Activated CD8-positive, alpha-beta memory T cell treated with anti-CD3 and anti-CD28 coated beads for 36 hours (primary cell): ENCODE results near the gene F5. TPM values are rescaled to one million over a fixed set of nuclear protein-coding genes. Genes with fewer than 3 reads are reported as not detected.

ENCODE experiments used
- CTCF ChIA-PET: fragments of 350-600 bp; sonication (Branson Sonifier 250); formaldehyde crosslinking; loops from one replicate; lab custom pipeline; 2021; ENCODE audit warnings: antibody characterized with exemption; lab: Charles Lee
- POLR2A ChIA-PET: fragments of 350-600 bp; sonication (Branson Sonifier 250); formaldehyde crosslinking; loops from one replicate; lab custom pipeline; 2021; ENCODE audit warnings: antibody characterized with exemption; lab: Charles Lee
- total RNA-seq, 2 experiments: library from RNA; stranded (reverse); gene quantifications; one replicate each; pipeline ENCODE4 v1.2.3, GENCODE V29; 2021

The F5 gene
- total RNA-seq, 2 experiments from 2014 or later, result 88.5 to 90.5 TPM

DNA sequence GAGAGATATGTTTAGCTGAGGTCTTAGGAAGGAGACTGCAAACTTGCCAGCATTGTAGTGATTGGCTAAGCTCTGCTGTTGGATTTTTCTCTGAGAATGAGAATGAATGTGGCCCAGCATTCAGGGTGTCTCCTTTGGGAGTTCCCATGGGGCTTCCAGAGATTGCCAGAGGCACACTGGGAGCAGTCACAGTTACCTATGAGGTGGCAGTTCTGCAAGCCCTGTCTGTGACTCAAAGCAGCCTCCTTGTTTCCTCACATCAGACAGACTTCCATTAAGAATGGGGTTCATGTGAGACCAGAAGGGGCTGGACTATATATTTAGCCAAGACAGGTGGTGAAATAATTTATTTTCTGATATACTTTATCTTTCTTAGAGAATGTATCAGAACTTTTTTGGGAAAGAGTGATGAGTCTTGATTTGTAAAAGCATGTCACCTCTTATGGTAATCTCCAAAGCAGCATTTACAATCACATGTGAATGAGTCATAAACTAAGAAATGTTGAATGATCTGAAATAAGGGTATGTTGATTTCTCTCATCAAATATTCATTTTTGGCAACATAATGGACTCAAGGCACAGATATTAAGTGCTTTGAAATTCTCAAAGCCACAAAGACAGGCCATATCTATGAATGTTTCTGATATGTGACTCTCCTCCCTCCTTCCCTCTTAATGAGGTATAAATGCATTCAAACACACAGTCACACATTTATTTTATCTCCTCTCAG, 91.1 kb downstream of the F5 start:
- ChIA-PET CTCF (interaction anchor here (0.8 to 0.9 kb wide), 2 partner anchors 9 to 16 kb away, joined by 3 read pairs; no protein-coding TSS in a partner anchor), POLR2A (no interaction called here)

DNA sequence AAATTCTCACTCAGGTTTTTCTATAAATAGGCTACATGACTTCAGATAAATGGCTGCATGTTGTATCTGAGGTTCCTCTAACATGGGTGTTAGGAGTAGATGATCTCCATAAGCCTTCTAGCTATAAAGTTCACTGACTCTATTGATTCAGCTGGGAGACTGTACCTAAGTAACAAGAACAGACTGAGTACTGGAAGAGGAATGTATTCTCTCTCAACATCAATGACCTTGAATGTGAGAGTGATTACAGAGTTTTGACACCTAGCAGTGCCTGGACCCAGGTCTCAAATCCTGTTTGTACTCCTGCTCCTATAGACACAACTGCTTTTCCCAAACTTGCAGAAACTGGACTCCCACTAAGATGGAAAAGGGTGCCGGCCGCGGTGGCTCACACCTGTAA, 91.9 kb downstream of the F5 start:
- ChIA-PET POLR2A (no interaction called here), CTCF (interaction anchor here (0.9 kb wide), 1 partner anchor 10 kb away, joined by 3 read pairs; no protein-coding TSS in a partner anchor)

DNA sequence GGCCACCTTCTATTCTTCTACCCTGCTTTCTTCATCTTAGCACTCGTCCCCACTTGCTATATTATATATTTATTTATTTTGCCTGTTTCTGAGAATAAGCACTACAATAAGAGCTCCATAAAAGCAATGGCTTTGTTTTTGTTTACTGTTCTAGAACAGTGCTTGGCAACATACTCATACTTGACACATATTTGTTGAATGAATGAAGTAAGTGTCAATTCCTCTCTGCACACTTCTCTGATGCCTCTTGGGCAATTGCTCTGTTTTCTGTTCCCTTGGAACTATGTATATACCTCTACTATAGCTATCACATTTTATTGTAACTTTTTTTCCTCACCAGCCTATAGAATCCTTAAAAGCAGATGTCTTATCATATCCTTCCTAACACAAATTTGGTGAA, 93.0 kb downstream of the F5 start:
- CTCF ChIA-PET, result no interaction called here
- POLR2A ChIA-PET, result no interaction called here

DNA sequence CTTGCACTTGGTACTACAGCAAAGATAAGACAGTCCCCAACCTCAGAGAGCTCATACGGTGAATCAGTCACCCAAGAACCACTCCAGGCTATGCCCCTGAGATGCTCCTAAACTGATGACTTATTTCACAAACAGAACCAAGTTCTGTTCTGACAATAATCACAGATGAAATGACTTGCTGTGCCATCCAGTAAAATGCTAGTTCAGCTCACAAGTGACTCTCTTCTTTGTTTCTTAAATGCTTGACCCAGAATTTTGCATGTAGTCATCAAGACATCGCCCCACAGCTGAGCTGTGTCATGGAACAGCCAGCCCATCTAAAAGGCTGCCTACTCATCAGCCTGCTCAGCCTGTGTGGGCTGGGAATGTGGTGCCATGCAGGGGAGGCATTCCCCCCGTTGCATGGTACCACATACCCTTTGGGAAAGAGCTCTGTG, 94.4 kb downstream of the F5 start:
- CTCF ChIA-PET, result no interaction called here
- POLR2A ChIA-PET, result interaction anchor here (0.9 kb wide), 1 partner anchor 200 kb away, joined by 4 read pairs; no protein-coding TSS in a partner anchor

DNA sequence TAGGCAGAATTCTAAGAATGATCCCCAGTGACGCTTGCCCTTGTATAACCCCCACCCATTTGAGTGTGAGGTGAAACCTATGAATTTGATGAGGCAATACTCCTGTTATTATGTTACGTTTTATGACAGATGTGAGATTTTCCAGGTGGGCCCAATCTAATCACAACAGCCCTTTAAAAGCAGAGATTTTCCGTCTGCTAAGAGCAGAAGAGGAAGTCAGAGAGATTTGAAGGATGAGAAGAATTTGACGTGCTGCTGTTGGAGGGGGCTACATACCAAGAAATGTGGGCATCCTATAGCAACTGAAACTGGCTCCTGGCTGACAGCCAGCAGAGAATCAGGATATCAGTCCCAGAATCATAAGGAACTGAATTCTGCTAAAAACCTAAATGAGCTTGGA, 98.1 kb downstream of the F5 start:
- CTCF ChIA-PET, result no interaction called here
- POLR2A ChIA-PET, result no interaction called here

DNA sequence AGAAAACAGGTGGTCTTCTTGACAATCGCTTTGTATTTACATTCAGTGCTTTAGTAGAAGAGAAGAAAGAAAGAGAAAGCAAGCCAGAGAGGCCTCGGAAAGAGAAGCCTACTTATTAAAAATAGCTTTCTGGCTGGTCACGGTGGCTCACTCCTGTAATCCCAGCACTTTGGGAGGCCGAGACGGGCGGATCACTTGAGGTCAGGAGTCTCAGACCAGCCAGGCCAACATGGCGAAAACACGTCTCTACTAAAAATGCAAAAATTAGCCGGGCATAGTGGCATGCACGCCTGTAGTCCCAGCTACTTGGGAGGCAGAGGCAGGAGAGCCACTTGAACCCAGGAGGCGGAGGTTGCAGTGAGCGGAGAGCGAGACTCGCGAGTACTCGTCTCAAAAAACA, 98.7 kb downstream of the F5 start:
- POLR2A ChIA-PET, result no interaction called here
- CTCF ChIA-PET, result no interaction called here

DNA sequence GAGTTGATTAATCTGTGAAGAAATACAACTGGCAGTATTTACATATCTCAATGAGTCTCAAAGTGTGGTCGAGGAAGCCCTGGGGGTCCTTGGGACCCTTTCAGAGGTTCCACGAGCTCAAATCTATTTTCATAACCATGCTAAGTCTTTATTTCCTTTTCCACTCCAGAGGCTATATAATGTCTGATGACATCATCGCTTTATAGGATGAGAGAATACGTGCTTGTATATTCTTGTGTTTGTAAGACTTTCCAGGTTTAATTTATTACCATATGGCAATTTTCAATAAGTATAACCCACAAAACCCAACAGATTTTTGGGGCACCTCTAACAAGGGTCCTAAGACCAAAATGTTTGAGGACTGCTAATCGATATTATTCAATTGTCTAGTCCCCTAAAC, 99.1 kb downstream of the F5 start:
- POLR2A ChIA-PET, result no interaction called here
- CTCF ChIA-PET, result no interaction called here

DNA sequence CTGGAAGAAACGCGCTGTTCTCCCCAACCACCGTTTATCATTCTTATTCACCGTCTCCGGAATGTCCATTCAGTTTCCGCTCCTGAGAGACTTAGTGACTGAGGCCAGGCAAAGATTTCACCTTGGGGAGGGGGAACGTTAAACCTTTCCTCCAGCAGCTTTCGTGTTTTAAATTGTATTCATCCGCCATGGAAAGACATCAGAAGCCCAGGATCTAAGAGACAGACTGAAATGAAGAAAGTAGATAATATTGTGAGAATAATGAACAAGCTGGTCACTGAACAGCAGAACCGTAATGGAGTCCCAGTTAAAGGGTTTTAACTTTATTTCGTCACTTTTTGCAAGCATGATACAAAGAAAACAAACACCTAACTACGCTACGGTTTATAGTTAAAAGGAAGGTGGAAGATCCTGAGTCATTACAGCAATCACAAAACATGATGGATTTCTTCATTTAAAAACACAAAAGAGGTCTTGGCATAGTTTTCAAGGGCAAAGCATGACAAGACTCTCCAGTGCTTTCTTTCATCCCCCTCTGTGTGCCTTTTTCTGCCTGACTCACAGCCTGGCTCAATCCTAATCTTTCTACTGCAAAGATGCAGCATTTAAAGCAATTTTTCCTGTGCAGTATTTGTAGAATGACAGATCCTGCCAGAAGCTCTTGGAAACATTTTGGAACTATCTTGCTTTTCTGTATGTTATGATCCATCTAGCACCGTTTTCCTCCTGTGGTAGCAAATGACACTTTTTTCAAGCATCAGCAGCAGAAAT, 99.8 kb downstream of the F5 start:
- CTCF ChIA-PET, result interaction anchor here (1.5 kb wide), 1 partner anchor 28 kb away, joined by 4 read pairs; no protein-coding TSS in a partner anchor
- POLR2A ChIA-PET, result interaction anchor here (0.6 to 1.6 kb wide), 2 partner anchors 23 to 118 kb away, joined by 3 to 5 read pairs; no protein-coding TSS in a partner anchor

DNA sequence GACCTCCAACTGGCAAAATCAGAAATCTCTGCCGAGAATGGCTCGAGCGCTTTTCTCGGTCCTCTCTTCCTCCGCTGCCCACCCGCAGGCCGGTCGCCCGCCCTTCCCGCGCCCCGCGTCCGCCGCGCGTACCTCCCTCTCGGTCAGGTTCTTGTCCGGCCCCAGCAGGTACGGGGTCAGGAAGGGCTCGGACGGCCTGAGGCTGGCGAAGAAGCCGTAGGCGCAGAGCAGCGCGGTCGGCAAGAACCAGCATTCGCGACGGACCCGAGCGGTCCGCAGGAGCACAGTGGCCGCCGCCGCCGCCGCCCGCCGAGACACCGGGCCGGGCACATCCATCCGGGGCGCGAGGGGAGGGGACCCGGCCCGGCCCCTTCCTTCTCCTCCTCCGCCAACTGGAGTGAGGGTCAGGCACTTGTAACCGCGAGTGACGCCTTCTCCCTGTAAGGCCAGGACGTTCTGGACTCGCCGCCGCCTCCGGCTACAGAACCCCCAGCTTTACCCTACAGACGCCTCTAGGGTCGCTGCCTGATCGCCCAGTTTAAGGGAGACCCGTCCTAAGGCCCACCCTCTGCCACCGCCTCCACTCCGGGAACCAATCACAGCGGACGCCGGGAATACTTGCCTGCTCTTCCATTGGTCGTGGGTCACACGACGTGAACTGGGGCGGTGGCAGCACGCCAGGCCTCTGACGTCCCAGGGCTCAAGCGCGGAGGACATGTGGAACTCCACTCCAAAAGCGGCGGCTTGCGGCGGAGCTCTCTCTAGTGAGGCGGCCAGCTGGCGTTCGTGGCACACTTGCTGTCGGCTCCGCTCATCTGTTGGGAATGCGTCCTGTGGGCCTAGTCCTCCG, 100.6 kb downstream of the F5 start, which contains the start of gene SLC19A2:
Gene SLC19A2 (minus strand): TSS at position 514 of the 850 bp plus-strand sequence. CDS start 178 bp downstream, at position 336.
- POLR2A ChIA-PET, result interaction anchor here (1.6 kb wide), 1 partner anchor 24 kb away, joined by 5 read pairs; no protein-coding TSS in a partner anchor
- CTCF ChIA-PET, result interaction anchor here (1.5 kb wide), 1 partner anchor 29 kb away, joined by 4 read pairs; no protein-coding TSS in a partner anchor

DNA sequence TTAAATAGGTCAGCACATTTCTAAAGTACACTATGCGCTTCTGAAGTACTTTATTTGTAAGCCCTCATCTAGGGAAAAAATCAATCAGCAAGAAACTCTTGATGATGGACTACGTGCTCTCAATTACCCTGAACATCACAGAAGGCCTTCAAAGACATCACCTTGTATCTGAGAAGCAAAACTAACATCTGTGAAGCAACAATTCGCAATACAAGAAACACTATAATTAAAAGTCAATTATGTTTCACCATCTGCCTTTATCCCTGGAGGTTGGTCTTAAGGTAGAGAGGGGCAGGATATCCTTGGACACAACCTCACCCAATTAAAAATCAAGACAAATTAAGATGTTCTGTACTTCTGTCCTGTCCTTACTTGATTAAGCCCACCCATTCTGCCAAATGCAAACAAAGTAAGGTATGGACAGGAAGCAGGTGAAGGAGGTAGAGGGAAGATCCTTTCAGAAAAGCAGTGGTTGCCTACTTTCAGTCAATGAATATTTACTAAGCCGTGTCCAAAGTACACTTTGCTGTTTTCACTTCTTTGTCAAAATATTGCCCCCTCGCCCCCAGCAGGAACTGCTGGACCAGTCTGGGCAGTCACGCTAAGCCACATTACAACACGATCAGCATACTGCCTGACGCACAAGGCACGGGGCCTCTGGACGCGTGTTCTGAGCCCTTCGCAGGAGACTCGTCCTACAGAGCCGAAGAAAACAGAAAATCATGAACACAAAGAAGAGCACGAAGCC, 101.4 kb downstream of the F5 start:
- ChIA-PET CTCF (interaction anchor here (1.5 kb wide), 1 partner anchor 30 kb away, joined by 4 read pairs; no protein-coding TSS in a partner anchor), POLR2A (interaction anchor here (1.6 kb wide), 1 partner anchor 25 kb away, joined by 5 read pairs; no protein-coding TSS in a partner anchor)

DNA sequence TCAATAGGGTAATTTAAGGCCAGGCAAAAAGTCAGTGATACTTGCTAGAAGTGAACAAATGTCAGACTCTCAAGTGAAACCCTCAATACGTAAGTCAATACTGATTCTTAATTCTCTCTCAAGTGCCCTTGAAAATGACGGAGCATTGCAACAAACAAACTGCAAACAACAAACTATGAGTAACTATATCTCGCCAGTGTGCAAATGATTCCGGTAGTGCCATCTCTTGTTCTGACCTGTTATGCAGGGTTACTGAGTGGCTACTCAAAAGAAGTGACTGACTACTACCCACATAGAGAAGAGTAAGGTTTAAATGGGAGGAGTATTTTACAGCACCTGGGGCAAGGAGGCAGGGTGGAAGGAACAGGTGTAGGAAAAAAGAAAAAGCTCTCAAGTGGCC, 102.2 kb downstream of the F5 start:
- ChIA-PET CTCF (no interaction called here), POLR2A (no interaction called here)

DNA sequence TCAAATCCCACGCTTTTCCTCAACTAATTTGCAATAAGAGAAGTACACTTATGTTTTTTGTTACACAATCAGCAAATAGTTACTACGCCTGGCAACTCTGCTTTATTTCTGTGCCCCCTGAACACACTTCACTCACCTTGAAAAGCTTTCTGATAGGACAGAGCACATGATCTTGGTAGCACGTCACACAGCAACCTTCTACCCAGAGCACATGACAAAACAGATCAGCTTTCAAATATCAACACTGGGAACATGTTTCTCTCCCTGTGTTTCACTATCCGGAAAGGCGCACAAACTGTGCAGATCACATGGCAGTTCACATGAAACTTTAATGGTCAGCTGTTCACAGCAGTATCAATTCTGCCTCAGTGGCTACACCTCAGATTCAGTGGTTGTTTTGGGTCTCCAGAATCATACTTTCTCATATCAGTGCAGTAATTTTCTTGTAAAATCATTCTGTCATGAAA, 102.7 kb downstream of the F5 start:
- ChIA-PET CTCF (no interaction called here), POLR2A (no interaction called here)

DNA sequence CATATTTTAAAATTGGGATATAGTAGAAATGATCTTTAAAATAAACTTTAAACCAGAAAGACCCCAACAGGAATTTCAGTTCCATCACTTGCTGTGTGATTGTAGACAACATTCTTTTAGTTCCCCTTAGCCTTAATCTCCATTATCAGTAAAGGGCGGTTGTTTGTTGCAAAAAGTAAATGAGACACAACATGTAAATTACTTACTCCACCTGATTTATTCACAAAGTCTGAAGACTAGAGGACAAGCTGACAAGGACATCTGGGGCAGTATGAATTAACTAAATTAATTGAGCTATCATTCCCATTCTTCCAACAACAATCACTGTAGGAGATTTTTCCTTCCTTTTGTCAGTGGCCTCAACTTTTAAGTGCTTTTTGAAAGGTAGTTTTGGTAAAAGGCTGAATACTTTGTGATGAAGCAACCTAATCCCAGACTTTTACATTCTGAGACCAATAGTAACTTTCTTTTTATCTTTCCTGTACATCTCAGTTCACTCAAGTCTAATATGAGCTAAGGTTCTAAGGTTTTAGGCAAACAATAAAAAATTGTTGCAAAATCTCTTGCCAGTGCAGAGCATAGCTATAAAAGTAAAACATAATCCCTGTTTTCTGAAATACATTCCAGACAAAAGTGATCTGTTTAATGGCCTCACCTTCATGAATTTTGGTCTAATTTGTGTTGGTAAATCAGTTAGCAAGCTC, 106.8 kb downstream of the F5 start:
- POLR2A ChIA-PET, result no interaction called here
- CTCF ChIA-PET, result interaction anchor here (0.5 to 0.6 kb wide), 2 partner anchors 20 to 405 kb away, joined by 3 to 4 read pairs; no protein-coding TSS in a partner anchor

DNA sequence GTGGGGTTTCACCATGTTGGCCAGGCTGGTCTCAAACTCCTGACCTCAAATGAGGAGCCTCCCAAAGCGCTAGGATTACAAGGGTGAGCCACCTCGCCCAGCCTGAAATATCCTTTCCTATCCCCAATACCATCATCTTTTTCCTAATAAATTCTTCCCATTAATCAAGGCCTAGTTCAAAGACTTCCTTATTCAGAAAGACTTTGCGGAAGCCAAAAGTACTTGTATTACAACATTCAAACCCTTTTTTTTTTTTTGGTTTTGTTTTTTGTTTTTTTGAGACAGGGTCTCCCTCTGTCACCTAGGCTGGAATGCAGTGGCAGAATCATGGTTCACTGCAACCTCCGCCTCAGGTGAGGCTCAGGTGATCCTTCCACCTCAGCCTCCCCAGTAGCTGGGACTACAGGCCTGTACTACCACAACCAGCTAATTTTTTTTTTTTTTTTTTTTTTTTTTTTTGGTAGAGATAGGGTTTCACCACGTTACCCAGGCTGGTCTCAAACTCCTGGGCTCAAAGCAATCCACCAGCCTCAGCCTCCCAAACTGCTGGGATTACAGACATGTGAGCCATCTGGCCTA, 108.1 kb downstream of the F5 start:
- CTCF ChIA-PET, result no interaction called here

DNA sequence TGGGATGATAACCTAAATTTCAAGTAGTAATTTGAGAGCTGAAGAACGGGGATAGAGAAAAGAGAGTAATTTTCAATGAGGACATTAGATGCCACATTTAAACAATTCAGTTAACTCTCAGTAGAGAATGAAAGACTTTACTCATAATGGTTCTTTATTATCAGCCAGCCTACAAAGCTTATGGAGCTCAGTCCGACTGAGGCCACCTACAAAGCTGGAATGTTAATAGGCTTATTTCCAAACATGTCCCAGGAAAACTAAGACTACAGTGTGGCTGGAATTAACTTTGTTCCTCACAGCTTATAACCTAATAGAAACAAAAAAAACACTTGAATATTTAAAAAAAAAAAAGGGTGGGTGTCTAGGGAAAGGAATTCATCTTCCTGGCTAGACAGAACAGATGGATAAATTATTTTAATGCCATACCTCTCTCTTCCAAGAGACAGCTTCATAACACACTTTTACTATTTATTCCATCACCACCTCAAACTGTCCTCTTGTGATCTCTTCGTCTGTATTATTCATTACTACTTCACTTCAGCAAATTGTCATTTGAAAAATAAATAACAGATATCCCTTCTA, 110.4 kb downstream of the F5 start:
- ChIA-PET POLR2A (interaction anchor here (0.5 kb wide), 1 partner anchor 28 kb away, joined by 3 read pairs; no protein-coding TSS in a partner anchor), CTCF (no interaction called here)

More for the DNA sequence above, 108.1 kb downstream of the F5 start:
- POLR2A ChIA-PET, result interaction anchor here (0.6 kb wide), 1 partner anchor 69 kb away, joined by 9 read pairs; no protein-coding TSS in a partner anchor

DNA sequence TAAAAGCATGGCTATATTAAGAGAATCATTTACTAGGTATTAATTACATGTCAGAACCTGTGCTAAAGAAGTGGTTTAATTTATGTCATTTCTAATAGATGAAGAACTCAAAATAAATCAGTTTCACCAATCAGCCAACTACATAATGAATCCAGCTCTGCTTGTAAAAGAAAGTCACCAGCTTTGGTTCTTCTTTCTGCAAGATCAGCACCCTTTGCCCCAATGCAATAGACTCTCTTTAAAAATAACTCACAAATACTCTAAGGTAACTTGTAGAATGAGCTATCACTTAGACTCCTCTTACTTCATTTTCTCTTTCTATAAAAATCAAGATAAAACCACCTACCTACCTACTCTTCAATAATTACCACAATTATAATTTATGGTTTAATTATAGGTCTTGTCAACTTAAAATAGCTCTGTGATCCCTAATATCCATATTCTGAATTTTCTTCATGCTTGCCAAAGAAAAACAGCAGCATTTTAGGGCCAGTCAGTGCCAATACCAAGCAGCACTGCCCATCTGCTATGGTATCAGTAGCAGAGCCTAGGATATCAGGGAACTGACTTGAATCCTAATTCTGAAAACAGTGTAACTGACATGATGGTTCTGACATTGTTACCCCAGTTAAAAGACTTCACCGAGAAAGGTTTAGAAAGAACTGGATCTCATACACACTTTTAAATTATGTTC, 111.8 kb downstream of the F5 start:
- CTCF ChIA-PET, result interaction anchor here (0.8 kb wide), 1 partner anchor 72 kb away, joined by 3 read pairs; no protein-coding TSS in a partner anchor
- POLR2A ChIA-PET, result no interaction called here
